Skeletal muscle satellite cell (primary cell): ENCODE data around the gene TP63.
"Not testable (repeated sequence)": the region's sequence is repeated elsewhere in the genome, so short reads cannot be mapped to it uniquely, and the experiment has no call there.

Source experiments
- H3K27me3 ChIP-seq: 2 replicates; pipeline ENCODE4 v1.7.0; 2013; ENCODE audit warnings: low read length; ENCODE audit not compliant: control insufficient read depth, insufficient read depth
- H3K36me3 ChIP-seq: 2 replicates; pipeline ENCODE4 v1.7.0; 2013; ENCODE audit warnings: mild to moderate bottlenecking, control low read depth, low read length; ENCODE audit not compliant: insufficient read depth
- H3K4me1 ChIP-seq: 2 replicates; pipeline ENCODE4 v1.7.0; 2013; ENCODE audit warnings: low read length; ENCODE audit not compliant: control insufficient read depth, insufficient read depth
- H3K4me2 ChIP-seq: 2 replicates; pipeline ENCODE4 v1.7.0; 2013; ENCODE audit warnings: mild to moderate bottlenecking, low read length
- H3K4me3 ChIP-seq: 2 replicates; pipeline ENCODE4 v1.7.0; 2013; ENCODE audit warnings: low read length
- H3K9ac ChIP-seq: 2 replicates; pipeline ENCODE4 v1.7.0; 2013; ENCODE audit warnings: mild to moderate bottlenecking, low read depth, low read length, moderate library complexity
- H3K9me3 ChIP-seq: replicated peaks from 2 replicates; pipeline ENCODE4 v1.7.0; 2013; ENCODE audit warnings: mild to moderate bottlenecking, control low read depth, low read length

TP63 gene

DNA sequence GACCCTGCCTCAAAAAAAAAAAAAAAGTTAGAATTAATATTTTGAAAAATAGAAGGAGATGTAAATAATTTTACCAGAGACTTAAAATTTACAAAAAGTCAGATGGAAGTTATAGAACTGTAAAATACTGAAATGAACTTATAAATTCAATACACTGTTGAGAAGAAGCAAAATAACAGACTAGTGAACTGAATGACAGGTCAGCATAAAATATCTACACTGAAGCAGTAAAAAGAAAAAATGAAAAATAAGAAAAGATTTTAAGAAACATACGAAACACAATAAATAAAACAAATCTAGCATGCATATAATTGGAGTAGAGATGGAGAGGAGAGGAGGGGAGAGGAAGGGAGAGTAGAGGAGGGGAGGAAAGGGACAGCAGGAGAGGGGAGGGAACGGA is 33.3 kb upstream of the TP63 start:
- Histone ChIP-seq H3K9ac (no peak overlapping the region), H3K4me1 (no peaks in the 10 kb centered on the region), H3K36me3 (no peaks in the 10 kb centered on the region), H3K4me2 (no peak overlapping the region), H3K9me3 (no peaks in the 10 kb centered on the region), H3K4me3 (no peak overlapping the region), H3K27me3 (no peaks in the 10 kb centered on the region)

DNA sequence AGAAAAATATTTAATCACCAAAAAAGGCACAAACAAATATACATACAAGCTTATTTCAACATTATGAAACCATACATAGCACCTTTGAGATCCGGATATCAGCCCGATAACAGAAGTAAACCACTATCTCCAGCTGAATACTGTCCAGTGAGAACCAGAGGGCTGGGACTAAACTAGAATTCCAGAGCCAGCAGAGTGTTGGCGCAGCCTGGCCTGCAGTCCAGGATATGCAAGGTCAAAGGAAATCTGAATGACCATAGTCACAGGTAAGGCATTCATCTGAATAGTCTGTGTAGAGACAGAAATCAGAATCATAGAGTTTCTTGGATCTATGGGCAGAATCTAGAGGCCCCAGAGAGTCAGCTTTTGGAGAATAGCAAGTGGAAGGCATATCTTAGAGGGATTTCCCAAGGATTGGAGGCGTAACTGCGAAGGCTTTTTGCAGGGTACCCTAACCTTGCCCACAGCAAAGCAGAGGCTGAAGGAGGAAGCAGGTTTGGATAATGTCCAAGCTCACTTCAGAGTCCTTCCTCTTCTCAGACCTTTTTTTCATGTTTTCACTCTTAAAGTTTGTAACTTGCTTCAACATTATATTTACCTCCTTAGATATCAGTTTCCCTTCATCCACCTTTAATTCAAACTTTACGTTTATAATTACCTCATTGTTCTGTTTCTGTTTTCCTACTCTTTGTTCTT is 32.5 kb upstream of the TP63 start:
- Histone ChIP-seq H3K4me2 (no peak overlapping the region), H3K4me1 (no peaks in the 10 kb centered on the region), H3K36me3 (no peaks in the 10 kb centered on the region), H3K27me3 (no peaks in the 10 kb centered on the region), H3K9me3 (no peaks in the 10 kb centered on the region), H3K9ac (no peak overlapping the region), H3K4me3 (no peak overlapping the region)

DNA sequence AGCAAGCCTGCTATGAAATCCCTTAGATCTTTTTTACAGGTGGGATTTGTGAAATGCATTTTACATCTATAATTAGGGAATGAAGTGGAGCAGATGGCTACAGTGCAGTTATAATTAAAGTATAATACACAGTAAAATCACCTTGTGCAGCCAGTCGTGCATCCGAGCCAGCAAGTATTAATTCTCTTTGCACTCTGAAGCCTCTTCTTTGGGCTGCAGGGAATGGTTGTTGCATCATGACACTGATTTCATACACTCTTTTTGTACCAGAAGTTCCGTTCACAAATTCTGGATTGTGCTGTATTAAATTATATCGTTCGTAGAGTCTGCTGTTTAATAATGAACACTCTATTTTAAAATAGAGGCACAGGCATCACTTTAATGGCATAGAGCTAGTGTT is 28.7 kb upstream of the TP63 start:
- Histone ChIP-seq H3K4me1 (no peaks in the 10 kb centered on the region), H3K27me3 (no peaks in the 10 kb centered on the region), H3K9me3 (peaks cover 3% of the 10 kb centered on the region), H3K4me3 (no peak overlapping the region), H3K9ac (no peak overlapping the region), H3K4me2 (no peak overlapping the region), H3K36me3 (no peaks in the 10 kb centered on the region)

DNA sequence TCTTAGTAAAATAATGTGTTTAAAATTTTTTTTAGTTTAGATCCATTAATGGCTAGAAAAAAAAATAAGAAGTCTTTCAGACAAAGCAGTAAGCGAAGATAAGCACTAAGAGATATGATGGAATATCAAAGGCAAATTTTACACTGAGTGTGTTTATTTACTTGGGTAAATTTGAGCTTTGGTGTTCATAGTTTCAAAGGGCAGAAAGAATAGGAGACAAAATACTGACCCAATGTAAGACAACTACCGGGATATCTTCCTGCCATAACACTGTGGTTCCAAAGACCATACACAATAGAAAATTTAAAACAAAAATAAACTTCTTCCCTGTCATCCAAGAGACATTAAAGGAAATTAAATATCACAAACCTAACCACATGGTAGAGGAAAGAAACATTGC is 25.5 kb upstream of the TP63 start:
- Histone ChIP-seq H3K9me3 (peaks cover 3% of the 10 kb centered on the region), H3K36me3 (no peaks in the 10 kb centered on the region), H3K27me3 (no peaks in the 10 kb centered on the region), H3K4me1 (no peaks in the 10 kb centered on the region), H3K9ac (no peak overlapping the region), H3K4me3 (no peak overlapping the region), H3K4me2 (no peak overlapping the region)

DNA sequence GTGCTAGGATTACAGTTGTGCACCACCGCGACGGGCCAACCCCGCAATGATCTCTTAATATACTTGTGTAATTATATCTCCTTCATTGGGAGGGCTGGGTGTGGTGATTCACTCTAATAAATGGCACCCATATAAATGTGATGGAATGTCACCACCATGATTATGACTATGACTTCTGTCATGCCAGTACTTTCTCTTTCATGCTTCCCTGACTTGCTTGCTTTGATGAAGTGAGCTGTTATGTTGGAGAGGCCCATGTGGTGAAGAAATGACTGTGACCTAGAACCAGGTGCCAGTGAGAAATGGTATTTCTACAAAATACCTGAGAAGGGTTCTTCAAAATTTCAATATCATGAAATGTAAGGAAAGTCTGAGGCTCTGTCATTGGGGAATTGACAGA is 24.4 kb upstream of the TP63 start:
- no peak overlapping the region for H3K9ac ChIP-seq
- no peaks in the 10 kb centered on the region for H3K36me3 ChIP-seq
- H3K4me2 ChIP-seq = no peak overlapping the region
- no peak overlapping the region for H3K4me3 ChIP-seq
- peaks cover 3% of the 10 kb centered on the region for H3K9me3 ChIP-seq
- no peaks in the 10 kb centered on the region for H3K4me1 ChIP-seq
- H3K27me3 ChIP-seq = no peaks in the 10 kb centered on the region

DNA sequence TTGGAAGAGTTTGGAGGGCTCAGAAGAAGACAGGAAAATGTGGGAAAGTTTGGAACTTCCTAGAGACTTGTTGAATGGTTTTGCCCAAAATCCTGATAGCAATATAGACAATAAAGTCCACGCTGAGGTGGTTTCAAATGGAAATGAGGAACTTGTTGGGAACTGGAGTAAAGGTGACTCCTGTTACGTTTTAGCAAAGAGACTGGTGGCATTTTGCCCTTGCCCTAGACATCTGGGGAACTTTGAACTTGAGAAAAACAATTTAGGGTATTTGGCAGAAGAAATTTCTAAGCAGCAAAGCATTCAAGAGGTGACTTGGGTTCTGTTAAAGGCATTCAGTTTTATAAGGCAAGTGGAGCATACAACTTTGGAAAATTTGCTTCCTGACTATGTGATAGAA is 18.5 kb upstream of the TP63 start:
- not testable (repeated sequence) for H3K4me3 ChIP-seq, H3K27me3 ChIP-seq, H3K4me2 ChIP-seq, H3K36me3 ChIP-seq, H3K9me3 ChIP-seq, H3K9ac ChIP-seq, H3K4me1 ChIP-seq

DNA sequence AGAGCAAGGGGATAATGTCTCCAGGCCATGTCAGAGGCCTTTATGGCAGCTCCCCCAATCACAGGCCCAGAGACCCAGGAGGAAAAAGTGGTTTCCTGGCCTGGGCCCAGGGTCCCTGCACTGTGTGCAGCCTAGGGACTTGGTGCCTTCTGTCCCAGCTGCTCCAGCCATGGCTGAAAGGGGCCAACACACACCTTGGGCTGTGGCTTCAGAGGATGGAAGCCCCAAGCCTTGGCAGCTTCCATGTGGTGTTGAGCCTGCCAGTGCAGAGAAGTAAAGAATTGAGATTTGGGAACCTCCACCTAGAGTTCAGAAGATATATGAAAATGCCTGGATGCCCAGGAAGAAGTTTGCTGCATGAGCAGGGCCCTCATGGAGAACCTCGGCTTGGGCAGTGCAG is 18.1 kb upstream of the TP63 start:
- H3K27me3 ChIP-seq = no peaks in the 10 kb centered on the region
- no peaks in the 10 kb centered on the region for H3K9me3 ChIP-seq
- no peaks in the 10 kb centered on the region for H3K36me3 ChIP-seq
- H3K4me1 ChIP-seq = no peaks in the 10 kb centered on the region
- H3K4me3 ChIP-seq = no peak overlapping the region
- no peak overlapping the region for H3K9ac ChIP-seq
- H3K4me2 ChIP-seq = no peak overlapping the region

DNA sequence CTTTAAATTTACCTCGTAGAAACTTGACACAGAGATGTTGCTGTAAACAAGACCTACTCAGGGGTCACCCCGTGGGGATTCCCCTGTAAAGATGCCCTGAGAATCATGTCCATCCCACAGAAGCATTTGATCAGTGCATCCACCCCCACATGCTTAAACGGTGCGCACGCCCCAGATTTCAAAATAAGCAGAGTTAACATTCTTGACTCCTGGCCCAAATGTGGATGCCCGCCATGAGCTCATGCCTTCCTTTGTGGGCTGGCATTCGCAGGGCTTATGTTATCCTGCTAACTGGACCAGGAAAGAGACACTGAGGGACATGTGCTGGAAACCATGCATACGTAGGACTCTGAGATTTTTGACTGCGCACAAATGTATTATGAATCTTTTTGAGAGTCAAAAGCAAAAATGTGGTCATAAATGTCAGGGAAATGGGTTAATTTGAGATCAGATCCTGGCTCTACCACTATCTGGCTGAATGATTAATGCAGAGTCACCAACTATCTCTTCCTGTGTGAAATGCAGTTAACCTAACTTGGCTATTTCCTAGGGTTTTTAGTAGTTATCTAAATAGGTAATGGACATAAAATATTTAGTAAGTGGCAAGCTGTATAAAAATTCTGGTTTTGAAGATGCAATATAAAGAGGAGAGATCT is 9.1 kb upstream of the TP63 start:
- Histone ChIP-seq H3K4me3 (no peak overlapping the region), H3K9ac (no peak overlapping the region), H3K9me3 (no peaks in the 10 kb centered on the region), H3K27me3 (no peaks in the 10 kb centered on the region), H3K4me1 (peaks cover 29% of the 10 kb centered on the region), H3K4me2 (peak overlapping the region; percentile 39), H3K36me3 (no peaks in the 10 kb centered on the region)

DNA sequence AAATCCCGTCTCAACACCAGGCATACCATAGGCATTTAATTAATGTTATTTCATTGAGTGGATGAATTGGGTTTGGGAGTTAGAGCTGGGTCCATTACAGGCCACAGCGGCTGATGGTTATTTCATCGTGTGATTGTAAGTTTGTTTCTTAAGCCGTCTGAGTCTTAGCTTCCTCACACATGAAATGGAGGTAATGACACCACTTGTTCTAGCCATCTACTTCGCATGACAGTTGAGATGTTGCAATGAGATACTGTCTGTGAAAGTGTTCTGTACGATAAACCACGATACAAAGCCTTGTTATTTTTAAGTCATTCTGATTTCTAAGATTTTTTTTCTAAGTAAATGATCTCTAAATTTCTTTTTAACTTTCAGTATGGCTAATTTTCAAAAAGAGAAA is 8.6 kb upstream of the TP63 start:
- H3K9ac ChIP-seq = no peak overlapping the region
- no peaks in the 10 kb centered on the region for H3K36me3 ChIP-seq
- H3K4me2 ChIP-seq = peak overlapping the region; percentile 25
- H3K27me3 ChIP-seq = no peaks in the 10 kb centered on the region
- H3K9me3 ChIP-seq = no peaks in the 10 kb centered on the region
- peaks cover 29% of the 10 kb centered on the region for H3K4me1 ChIP-seq
- H3K4me3 ChIP-seq = no peak overlapping the region

DNA sequence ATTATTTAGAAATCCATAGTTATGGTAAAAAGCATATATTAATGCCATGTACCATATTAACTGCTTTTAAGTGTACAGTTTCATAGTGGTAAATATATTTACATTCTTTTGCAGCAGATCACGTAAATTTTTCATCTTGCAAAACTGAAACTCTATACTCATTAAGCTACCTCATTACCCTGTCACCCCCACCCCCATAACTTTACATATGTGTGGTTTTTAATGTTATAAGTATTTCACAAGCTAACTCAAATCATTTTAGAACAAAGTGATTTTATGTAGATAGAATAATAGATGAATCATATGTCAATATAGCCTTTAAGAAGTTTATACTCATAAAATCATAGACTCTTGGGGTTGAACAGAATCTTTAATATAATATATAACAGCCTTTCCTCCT is 7.1 kb upstream of the TP63 start:
- H3K27me3 ChIP-seq = no peaks in the 10 kb centered on the region
- no peaks in the 10 kb centered on the region for H3K9me3 ChIP-seq
- no peak overlapping the region for H3K9ac ChIP-seq
- H3K36me3 ChIP-seq = no peaks in the 10 kb centered on the region
- H3K4me3 ChIP-seq = no peak overlapping the region
- H3K4me2 ChIP-seq = no peak overlapping the region
- H3K4me1 ChIP-seq = peaks cover 29% of the 10 kb centered on the region

DNA sequence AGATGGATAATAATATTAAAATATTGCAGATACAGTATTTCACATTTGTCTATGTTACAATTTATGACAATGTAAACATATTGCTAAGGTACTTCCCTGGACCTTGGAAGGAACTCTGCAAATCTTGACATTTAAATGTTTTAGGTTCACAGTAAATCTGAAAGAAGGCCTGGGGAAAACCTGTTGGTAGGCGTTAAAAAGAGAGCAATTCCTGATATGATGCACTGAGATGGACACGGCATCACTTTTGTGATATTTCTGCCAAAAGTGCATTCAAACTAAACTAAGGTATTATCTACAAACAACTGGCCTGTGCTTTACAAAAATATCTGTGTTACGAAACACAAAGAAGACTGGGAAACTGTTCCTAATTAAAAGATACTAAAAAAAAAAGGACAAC is 6.1 kb upstream of the TP63 start:
- H3K9ac ChIP-seq = no peak overlapping the region
- H3K4me3 ChIP-seq = no peak overlapping the region
- H3K36me3 ChIP-seq = no peaks in the 10 kb centered on the region
- no peaks in the 10 kb centered on the region for H3K9me3 ChIP-seq
- H3K4me2 ChIP-seq = no peak overlapping the region
- H3K27me3 ChIP-seq = no peaks in the 10 kb centered on the region
- H3K4me1 ChIP-seq = peaks cover 32% of the 10 kb centered on the region

DNA sequence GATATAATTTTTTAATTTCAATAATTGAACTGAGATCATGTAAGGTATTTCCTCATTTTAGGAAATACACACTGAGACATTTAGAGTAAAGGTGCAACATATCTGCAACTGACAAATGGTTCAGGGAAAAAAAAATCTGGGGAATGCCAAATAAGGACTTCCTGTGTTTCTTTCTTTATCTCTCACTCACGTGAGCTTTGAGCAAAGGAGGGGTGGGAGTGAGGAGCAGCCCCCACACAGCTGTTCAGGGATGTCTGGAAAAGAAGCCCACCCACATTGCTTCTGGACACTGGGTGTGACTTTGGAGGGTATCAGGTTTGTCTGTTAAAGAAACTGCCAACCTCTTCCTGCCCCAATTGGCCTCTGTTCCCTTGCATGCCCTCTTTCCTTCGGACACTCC is 5.6 kb upstream of the TP63 start:
- Histone ChIP-seq H3K27me3 (no peaks in the 10 kb centered on the region), H3K9me3 (no peaks in the 10 kb centered on the region), H3K4me2 (no peak overlapping the region), H3K4me3 (no peak overlapping the region), H3K36me3 (no peaks in the 10 kb centered on the region), H3K4me1 (peaks cover 36% of the 10 kb centered on the region), H3K9ac (no peak overlapping the region)
